Measurements from ENCODE around the gene ZNF415. TPM values are rescaled to one million over a fixed set of nuclear protein-coding genes. Genes with fewer than 3 reads are reported as not detected.

The ZNF415 gene
- total RNA-seq, 1 donor from 2014 or later, result 18.1 TPM

- H3K27ac Mint-ChIP-seq, result peak overlapping the region; percentile 74
- H3K27me3 Mint-ChIP-seq, result no peaks in the 10 kb centered on the region
- no peak overlapping the region for H3K4me3 Mint-ChIP-seq (ENCODE audit: low read depth)
- peaks cover 26% of the 10 kb centered on the region for H3K36me3 Mint-ChIP-seq (ENCODE audit: insufficient read depth)
- peaks cover 10% of the 10 kb centered on the region for H3K4me1 Mint-ChIP-seq (ENCODE audit: low read depth)
- H3K9me3 Mint-ChIP-seq (ENCODE audit: low read depth), result peaks cover 28% of the 10 kb centered on the region
- no peak for DNase-seq (ENCODE audit: low spot score, unreplicated experiment)
- TF ChIP-seq, protein P1, sequence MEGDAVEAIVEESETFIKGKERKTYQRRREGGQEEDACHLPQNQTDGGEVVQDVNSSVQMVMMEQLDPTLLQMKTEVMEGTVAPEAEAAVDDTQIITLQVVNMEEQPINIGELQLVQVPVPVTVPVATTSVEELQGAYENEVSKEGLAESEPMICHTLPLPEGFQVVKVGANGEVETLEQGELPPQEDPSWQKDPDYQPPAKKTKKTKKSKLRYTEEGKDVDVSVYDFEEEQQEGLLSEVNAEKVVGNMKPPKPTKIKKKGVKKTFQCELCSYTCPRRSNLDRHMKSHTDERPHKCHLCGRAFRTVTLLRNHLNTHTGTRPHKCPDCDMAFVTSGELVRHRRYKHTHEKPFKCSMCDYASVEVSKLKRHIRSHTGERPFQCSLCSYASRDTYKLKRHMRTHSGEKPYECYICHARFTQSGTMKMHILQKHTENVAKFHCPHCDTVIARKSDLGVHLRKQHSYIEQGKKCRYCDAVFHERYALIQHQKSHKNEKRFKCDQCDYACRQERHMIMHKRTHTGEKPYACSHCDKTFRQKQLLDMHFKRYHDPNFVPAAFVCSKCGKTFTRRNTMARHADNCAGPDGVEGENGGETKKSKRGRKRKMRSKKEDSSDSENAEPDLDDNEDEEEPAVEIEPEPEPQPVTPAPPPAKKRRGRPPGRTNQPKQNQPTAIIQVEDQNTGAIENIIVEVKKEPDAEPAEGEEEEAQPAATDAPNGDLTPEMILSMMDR (IDR thresholded peaks at IDR 0.05; ENCODE audit: unreplicated experiment), result no peak
These were observed 28.4 kb upstream of the ZNF415 start for GRCh38 chr19:53161123-53161522.

GRCh38 chr19:53160350-53160749 is 27.6 kb upstream of the ZNF415 start:
- peaks cover 20% of the 10 kb centered on the region for H3K9me3 Mint-ChIP-seq (ENCODE audit: low read depth)
- DNase-seq (ENCODE audit: low spot score, unreplicated experiment), result no peak
- peaks cover 10% of the 10 kb centered on the region for H3K4me1 Mint-ChIP-seq (ENCODE audit: low read depth)
- H3K27me3 Mint-ChIP-seq, result no peaks in the 10 kb centered on the region
- no peak overlapping the region for H3K27ac Mint-ChIP-seq
- no peak overlapping the region for H3K4me3 Mint-ChIP-seq (ENCODE audit: low read depth)
- peaks cover 18% of the 10 kb centered on the region for H3K36me3 Mint-ChIP-seq (ENCODE audit: insufficient read depth)
- TF ChIP-seq, protein P1 (IDR thresholded peaks at IDR 0.05; ENCODE audit: unreplicated experiment), result no peak

- no peaks in the 10 kb centered on the region for H3K27me3 Mint-ChIP-seq
- peaks cover 10% of the 10 kb centered on the region for H3K36me3 Mint-ChIP-seq (ENCODE audit: insufficient read depth)
- peaks cover 6% of the 10 kb centered on the region for H3K9me3 Mint-ChIP-seq (ENCODE audit: low read depth)
- peak overlapping the region; percentile 19 for H3K27ac Mint-ChIP-seq
- peak overlapping the region; percentile 70 for H3K4me3 Mint-ChIP-seq (ENCODE audit: low read depth)
- DNase-seq (ENCODE audit: low spot score, unreplicated experiment), result peak; percentile 22
- peaks cover 10% of the 10 kb centered on the region for H3K4me1 Mint-ChIP-seq (ENCODE audit: low read depth)
- TF ChIP-seq, protein P1 (IDR thresholded peaks at IDR 0.05; ENCODE audit: unreplicated experiment), result no peak
These were observed 25.5 kb upstream of the ZNF415 start for GRCh38 chr19:53158119-53158656.

DNA sequence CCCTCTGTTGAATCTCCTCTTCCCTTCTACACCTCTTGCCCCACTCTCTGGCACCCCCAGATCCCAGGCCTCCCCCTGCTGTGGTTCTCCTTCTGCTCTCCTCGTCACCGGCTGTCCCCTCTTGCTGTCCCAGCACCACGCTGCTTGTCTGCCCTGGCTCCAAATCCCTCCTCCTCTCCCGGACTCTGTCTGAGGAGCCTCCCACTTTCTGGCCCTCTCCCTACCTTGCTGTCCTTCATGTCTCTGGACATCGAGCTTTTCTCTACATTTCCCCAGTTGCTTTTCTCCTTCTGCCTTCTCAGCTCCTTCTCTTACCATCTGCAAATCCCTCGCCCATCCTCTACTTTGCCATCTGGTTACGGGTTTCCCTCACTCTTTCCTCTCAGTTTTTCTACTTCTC is 24.9 kb upstream of the ZNF415 start:
- H3K4me1 Mint-ChIP-seq (ENCODE audit: low read depth), result peaks cover 10% of the 10 kb centered on the region
- H3K4me3 Mint-ChIP-seq (ENCODE audit: low read depth), result peak overlapping the region; percentile 70
- no peaks in the 10 kb centered on the region for H3K27me3 Mint-ChIP-seq
- TF ChIP-seq, protein P1 (IDR thresholded peaks at IDR 0.05; ENCODE audit: unreplicated experiment), result no peak
- peak overlapping the region; percentile 19 for H3K27ac Mint-ChIP-seq
- peaks cover 14% of the 10 kb centered on the region for H3K36me3 Mint-ChIP-seq (ENCODE audit: insufficient read depth)
- DNase-seq (ENCODE audit: low spot score, unreplicated experiment), result no peak
- H3K9me3 Mint-ChIP-seq (ENCODE audit: low read depth), result peaks cover 6% of the 10 kb centered on the region

DNA sequence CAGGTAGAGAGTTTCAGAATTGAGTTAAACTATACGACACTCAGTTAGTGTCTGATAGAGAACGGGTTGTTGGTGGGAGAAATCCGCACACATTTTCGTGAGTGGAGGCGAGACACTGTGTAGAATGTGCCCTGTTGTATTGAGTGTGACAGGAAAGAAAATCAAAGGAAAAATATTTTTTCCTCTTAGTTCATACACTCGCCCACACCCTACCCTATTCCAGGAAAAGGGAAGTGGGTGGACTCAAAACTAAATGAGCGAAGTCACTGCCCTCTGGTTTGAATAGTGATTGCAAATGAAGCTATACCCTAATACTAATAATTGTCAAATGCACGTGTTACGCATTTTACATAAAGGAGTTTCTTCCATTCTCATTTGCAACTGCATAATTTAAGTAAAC is 24.1 kb upstream of the ZNF415 start:
- peaks cover 10% of the 10 kb centered on the region for H3K4me1 Mint-ChIP-seq (ENCODE audit: low read depth)
- no peaks in the 10 kb centered on the region for H3K27me3 Mint-ChIP-seq
- peaks cover 6% of the 10 kb centered on the region for H3K9me3 Mint-ChIP-seq (ENCODE audit: low read depth)
- TF ChIP-seq, protein P1 (IDR thresholded peaks at IDR 0.05; ENCODE audit: unreplicated experiment), result no peak
- H3K36me3 Mint-ChIP-seq (ENCODE audit: insufficient read depth), result peaks cover 17% of the 10 kb centered on the region
- H3K4me3 Mint-ChIP-seq (ENCODE audit: low read depth), result peak overlapping the region; percentile 70
- H3K27ac Mint-ChIP-seq, result peak overlapping the region; percentile 4
- DNase-seq (ENCODE audit: low spot score, unreplicated experiment), result no peak

Measured in progenitor cell of endocrine pancreas (in vitro differentiated cells).